ENCODE measurements around the gene PGPEP1.

PGPEP1 gene

DNA sequence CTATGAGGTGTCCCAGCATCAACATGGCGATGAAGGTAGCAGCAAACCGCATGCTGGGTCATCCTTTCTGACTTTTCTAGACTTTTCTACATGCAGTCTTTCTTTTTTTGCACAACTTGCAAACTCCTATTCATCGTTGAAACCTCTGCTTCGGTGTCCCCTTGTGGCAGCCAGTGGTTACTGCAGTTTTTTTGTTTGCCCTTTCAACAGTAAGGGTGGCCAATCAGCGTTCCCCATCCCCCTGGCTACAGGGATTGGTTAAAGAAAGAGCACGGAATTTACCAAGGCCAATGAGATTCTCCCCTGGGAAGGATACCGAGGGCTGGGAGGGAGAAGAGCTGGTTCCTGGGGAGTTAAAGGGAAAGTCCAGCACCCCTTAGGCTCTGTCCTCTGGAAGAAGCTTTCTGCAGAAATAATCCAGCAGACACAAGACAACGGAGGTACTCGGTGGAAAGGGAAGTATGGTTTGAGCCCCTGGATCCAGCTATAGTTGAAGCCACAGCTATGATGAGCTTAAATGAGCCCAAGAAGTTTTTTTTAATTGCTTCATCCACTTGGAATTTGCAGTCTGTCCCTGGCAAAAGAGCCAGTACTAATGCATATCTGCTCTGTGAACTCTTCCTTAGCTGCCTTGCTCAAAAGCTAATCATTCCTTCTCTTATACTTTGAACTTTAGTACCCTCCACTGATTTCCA, 11.9 kb upstream of the PGPEP1 start:
- DNase-seq (ENCODE audit: low read depth in 1 of 2, low spot score in 1 of 2) = peak; percentile 92 to 97
- in situ Hi-C loops (cut with HindIII; ENCODE audit: low pct_unique_long_range_greater_than_20kb, low sequenced_read_pairs) = no loop called here
- no peak for TF ChIP-seq JUND (IDR thresholded peaks at IDR 0.05; ENCODE audit: low read depth)

DNA sequence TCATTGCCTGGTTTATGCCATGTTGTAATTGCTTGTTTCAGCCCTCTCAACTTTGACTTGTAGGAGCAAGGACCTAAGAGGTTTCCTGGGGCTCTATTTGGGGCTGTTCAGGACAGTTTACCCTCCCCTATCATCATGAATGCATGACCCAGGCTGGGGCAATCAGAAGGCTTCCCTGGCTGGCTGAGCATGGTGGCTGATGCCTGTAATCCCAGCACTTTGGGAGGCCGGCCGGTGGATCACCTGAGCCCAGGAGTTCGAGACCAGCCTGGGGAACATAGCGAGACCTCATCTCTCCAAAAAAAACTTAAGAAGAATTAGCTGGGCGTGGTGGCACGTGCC, 11.4 kb upstream of the PGPEP1 start:
- DNase-seq (ENCODE audit: low read depth in 1 of 2, low spot score in 1 of 2) = no peak
- in situ Hi-C loops (cut with HindIII; ENCODE audit: low pct_unique_long_range_greater_than_20kb, low sequenced_read_pairs) = no loop called here
- TF ChIP-seq JUND (IDR thresholded peaks at IDR 0.05; ENCODE audit: low read depth) = no peak

DNA sequence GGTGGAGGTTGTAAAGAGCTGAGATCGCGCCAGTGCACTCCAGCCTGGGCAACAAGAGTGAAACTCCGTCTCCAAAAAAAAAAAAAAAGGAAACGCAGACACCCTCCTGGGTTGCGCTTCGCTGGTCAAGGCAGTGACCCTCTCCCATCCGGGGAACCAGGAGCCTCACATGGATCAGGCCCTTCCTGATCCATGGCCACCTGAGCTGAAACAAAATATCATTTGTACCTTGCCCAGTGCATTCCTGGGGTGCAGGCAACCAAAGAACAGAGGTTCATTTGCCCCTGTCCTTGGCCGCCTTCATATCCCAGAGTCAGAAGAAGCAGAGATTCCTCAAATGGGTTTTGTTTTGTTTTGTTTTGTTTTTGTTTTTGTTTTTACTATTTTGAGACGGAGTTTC, 9.5 kb upstream of the PGPEP1 start:
- no peak for TF ChIP-seq JUND (IDR thresholded peaks at IDR 0.05; ENCODE audit: low read depth)
- no peak for DNase-seq (ENCODE audit: low read depth in 1 of 2, low spot score in 1 of 2)
- in situ Hi-C loops (cut with HindIII; ENCODE audit: low pct_unique_long_range_greater_than_20kb, low sequenced_read_pairs) = no loop called here

DNA sequence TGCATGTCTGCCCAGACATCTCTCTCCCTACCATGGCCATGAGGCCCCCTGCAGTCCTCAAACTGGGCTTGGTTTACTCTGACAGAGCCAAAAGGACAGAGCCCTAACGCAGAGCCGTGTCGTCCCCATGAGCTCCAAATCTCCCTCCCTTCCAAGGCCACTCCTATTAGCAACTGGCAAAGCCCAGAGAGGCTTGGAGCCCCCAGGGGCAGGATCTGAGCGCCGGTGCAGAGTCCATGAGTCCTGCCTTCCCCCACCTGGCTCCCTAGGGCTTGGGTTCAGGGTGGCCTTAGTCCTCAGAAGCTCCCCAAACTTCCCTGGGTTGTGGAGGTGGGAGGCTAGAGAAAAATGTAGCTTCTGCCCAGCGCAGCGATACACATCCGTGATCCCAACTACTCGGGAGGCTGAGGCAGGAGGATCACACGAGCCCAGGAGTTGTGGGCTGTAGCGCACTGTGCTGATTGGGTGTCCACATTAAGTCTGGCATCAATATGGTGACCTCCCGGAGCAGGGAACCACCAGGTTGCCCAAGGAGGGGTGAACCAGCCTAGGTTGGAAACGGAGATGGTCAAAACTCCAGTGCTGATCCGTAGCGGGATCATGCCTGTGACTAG, 7.4 kb upstream of the PGPEP1 start:
- DNase-seq (ENCODE audit: low read depth in 1 of 2, low spot score in 1 of 2) = no peak
- TF ChIP-seq JUND (IDR thresholded peaks at IDR 0.05; ENCODE audit: low read depth) = no peak
- in situ Hi-C loops (cut with HindIII; ENCODE audit: low pct_unique_long_range_greater_than_20kb, low sequenced_read_pairs) = no loop called here

DNA sequence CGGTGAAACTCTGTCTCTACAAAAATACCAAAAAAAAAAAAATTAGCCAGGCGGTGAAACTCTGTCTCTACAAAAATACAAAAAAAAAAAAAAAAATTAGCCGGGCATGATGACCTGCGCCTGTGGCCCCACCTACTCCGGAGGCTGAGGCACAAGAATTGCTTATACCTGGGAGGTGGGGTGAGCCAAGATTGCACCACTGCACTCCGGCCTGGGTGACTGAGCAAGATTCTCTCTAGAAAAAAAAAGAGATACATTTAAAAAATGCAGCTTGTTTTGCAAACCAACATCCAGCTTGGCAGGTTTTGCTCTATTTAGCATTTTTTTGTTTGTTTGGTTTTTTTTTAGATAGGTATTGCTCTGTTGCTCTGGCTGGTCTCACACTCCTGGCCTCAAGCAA, 6.7 kb upstream of the PGPEP1 start:
- in situ Hi-C loops (cut with HindIII; ENCODE audit: low pct_unique_long_range_greater_than_20kb, low sequenced_read_pairs) = no loop called here
- TF ChIP-seq JUND (IDR thresholded peaks at IDR 0.05; ENCODE audit: low read depth) = no peak
- DNase-seq (ENCODE audit: low read depth in 1 of 2, low spot score in 1 of 2) = no peak

DNA sequence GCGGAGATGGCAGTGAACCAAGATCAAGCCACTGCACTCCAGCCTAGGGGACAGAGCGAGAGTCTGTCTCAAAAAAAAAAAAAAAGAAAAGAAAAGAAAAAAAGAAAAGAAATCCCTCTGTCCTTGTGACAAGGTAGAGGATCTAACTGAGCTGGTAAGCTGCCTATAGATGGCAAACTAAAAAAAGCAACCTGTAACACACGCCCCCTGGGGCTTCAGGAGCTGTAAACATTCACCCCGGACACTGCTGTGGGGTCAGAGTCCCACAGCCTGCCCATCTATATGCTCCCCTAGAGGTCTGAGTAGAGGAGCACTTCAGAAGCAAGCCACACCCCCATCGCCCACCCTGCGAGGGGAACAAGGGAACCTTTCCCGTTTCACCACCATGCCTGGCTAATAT, 4.3 kb upstream of the PGPEP1 start:
- in situ Hi-C loops (cut with HindIII; ENCODE audit: low pct_unique_long_range_greater_than_20kb, low sequenced_read_pairs) = no loop called here
- DNase-seq (ENCODE audit: low read depth in 1 of 2, low spot score in 1 of 2) = no peak
- no peak for TF ChIP-seq JUND (IDR thresholded peaks at IDR 0.05; ENCODE audit: low read depth)

DNA sequence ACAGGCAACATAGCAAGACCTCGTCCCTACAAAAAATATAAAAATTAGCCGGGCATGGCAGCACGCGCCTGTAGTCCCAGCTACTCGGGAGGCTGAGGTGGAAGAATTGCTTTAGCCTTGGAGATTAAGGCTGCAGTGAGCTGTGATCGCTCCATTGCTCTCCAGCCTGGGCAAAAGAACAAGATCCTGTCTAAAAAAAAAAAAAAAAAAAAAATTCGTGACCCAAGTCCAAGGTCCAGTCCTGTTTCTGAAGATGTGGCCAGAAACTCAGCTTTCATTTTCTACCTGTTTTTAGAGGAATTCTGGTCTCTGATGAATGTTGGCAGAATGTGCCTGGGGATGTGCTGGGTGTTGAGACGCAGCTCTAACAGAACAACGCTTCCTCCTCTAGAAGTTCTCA, 1.9 kb upstream of the PGPEP1 start:
- no peak for DNase-seq (ENCODE audit: low read depth in 1 of 2, low spot score in 1 of 2)
- in situ Hi-C loops (cut with HindIII; ENCODE audit: low pct_unique_long_range_greater_than_20kb, low sequenced_read_pairs) = no loop called here
- no peak for TF ChIP-seq JUND (IDR thresholded peaks at IDR 0.05; ENCODE audit: low read depth)

DNA sequence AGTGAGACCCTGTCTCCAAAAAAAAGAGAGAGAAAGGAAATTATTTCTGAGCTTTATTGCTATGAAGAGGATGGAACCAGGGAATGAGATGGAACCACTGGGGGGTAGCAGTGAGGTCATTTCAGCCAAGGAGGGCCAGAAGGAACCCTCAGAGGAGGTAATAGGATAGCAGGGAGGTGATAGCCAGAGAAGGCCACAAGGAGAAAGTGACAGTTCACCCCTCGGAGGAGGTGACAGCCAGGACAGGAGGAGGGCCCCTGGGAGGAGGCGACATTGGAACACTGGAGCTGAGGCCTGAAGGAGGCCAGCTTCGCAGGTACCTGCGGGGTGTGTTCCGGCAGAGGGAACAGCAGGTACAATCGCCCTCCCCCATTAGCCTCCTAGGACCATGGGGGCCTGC, 675 bp upstream of the PGPEP1 start:
- in situ Hi-C loops (cut with HindIII; ENCODE audit: low pct_unique_long_range_greater_than_20kb, low sequenced_read_pairs) = no loop called here
- no peak for DNase-seq (ENCODE audit: low read depth in 1 of 2, low spot score in 1 of 2)
- TF ChIP-seq JUND (IDR thresholded peaks at IDR 0.05; ENCODE audit: low read depth) = no peak

DNA sequence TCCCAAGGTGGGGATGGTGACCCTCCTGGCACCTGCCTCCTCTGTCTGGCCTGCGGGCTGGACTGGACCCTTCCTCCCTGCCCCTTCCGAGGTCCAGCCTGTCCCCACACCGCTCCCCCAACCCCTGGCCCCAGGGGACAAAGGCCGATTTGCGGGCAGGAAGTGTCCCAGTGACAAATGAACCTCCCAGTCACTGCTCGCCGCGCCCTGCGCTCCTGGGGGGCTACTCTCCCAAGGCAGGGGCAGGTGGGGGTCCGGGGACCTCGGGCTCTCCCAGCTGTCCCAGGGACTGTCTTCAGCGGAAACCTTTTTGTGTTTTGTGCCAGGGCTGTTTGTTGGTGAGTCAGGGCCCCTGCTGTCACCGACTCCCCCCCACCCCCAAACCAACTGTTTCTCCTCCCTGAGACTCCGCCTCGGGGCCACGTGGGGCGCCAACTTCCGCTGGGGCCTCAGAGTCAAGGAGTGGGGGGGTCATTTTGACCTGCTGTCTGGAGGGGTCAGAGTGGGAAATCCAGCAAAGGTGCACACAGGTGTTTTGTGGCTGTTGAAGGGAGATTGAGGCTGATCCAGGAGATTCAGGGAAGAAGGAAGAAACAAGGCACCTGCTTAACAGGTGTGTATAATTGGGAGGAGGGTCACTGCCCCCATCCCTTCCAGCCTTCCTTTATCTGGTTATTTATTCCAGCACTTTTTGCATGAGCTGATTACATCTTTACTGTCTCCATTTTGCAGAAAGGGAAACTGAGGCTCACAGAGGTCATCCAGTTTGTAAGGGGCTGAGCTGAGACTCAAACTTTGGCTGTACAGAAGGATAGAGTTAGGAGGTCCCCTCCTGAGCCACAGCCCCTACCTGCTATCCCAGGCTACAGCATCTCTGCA, 831 bp downstream of the PGPEP1 start:
- in situ Hi-C loops (cut with HindIII; ENCODE audit: low pct_unique_long_range_greater_than_20kb, low sequenced_read_pairs) = no loop called here
- no peak for DNase-seq (ENCODE audit: low read depth in 1 of 2, low spot score in 1 of 2)
- no peak for TF ChIP-seq JUND (IDR thresholded peaks at IDR 0.05; ENCODE audit: low read depth)

DNA sequence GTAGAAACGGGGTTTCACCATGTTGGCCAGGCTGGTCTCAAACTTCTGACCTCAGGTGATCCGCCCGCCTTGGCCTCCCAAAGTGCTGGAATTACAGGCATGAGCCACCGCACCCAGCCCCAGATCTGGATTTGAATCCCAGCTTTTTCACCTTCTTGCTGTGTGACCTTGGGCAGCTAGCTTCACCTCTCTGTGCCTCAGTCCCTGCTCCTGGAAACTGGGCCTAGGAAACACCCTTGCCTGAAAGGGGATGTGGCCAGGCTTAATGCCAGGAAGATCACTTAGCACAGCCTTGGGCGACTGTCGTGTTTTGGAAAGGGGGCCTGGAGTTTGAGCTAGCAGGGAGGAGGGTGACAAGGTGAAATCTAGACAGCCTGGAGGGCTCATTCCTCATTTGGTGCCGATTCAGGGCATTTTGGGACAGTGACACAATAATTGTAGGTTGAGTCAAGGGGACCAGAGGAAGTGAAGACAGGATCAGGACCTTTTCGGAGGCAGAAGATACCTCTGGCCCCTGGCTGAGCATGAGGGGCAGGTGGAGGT, 1.8 kb downstream of the PGPEP1 start:
- in situ Hi-C loops (cut with HindIII; ENCODE audit: low pct_unique_long_range_greater_than_20kb, low sequenced_read_pairs) = no loop called here

DNA sequence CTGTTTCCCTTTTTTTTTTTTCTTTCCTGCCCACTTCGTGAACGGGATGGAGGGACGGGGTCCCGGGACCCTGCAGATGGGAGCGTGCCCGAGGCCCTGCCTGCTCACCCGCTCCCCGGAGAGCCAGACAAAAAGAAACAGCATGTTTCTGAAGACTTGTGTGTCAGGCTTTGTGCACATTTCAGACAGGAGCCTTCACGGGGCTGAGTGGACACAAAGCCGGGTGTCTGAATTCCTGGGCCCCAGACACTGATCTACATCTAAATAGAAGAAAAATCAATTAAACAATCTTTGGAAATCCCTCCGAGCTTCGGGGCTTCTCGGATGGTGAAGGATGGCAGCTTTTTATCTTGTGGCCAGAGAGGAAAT, 4.2 kb downstream of the PGPEP1 start:
- no peak for DNase-seq (ENCODE audit: low read depth in 1 of 2, low spot score in 1 of 2)
- in situ Hi-C loops (cut with HindIII; ENCODE audit: low pct_unique_long_range_greater_than_20kb, low sequenced_read_pairs) = no loop called here
- no peak for TF ChIP-seq JUND (IDR thresholded peaks at IDR 0.05; ENCODE audit: low read depth)

More for the DNA sequence above, 1.8 kb downstream of the PGPEP1 start:
- no peak for TF ChIP-seq JUND (IDR thresholded peaks at IDR 0.05; ENCODE audit: low read depth)
- DNase-seq (ENCODE audit: low read depth in 1 of 2, low spot score in 1 of 2) = no peak

DNA sequence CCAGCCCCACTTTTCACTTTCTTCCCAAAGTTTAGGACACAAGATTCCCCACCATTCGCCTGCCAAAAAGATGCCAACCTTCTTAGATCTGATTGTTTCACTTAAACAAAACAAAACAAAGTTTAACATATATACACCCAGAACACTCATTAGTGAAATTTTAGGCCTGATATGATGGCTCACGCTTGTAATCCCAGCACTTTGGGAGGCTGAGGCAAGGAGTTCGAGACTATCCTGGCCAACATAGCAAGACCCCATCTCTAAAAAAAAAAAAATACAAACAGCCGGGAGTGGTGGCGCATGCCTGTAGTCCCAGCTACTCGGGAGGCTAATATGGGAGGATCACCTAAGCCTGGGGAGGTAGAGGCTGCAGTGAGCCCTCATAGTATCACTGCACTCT, 4.9 kb downstream of the PGPEP1 start:
- DNase-seq (ENCODE audit: low read depth in 1 of 2, low spot score in 1 of 2) = no peak
- TF ChIP-seq JUND (IDR thresholded peaks at IDR 0.05; ENCODE audit: low read depth) = no peak
- in situ Hi-C loops (cut with HindIII; ENCODE audit: low pct_unique_long_range_greater_than_20kb, low sequenced_read_pairs) = no loop called here

DNA sequence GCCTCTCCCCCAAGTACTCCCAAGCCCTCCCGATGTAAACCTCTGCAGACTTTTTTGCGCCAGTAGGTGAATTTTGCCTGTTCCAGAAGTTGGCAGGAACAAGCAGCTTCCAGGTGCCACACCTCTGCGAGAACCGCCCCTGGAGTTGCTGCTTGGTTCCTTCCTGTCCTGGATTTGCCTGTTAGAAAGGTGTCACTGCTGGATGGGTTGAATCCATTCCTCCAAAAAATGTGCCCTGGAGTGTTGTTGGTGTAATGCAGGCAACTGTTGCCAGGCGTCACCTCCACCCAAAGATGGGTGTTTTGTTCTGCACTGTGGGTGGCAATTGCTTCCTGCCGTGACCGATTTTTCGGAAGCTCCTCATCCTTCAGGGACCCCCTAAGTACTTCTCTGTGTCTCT, 5.7 kb downstream of the PGPEP1 start:
- in situ Hi-C loops (cut with HindIII; ENCODE audit: low pct_unique_long_range_greater_than_20kb, low sequenced_read_pairs) = no loop called here
- TF ChIP-seq JUND (IDR thresholded peaks at IDR 0.05; ENCODE audit: low read depth) = no peak
- peak in 1 of 2 experiments; percentile 20 for DNase-seq (ENCODE audit: low read depth in 1 of 2, low spot score in 1 of 2)
